ENCODE results near the gene SERPINB7. TPM values are rescaled to one million over a fixed set of nuclear protein-coding genes. Genes with fewer than 3 reads are reported as not detected.

Gene SERPINB7
- total RNA-seq, 1 experiment from 2014 or later: not detected

DNA sequence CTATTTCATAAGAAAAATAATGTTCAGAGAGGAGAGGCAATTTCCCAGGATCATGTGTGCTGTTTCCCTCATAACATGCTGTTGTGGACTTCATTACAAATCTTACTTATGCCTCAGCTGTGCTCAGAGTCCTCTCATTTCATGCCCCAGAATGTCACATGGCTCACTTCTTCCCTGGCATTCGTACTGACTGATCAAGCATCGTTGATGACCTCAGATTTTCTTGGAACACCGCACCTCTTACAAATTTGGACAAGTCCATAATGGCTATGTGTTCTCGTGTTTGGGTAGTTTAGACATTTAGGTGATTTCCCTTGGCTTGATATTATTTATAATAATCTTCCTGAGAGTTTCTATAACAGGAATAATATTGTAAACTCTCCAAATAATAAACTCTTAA, 32.9 kb downstream of the SERPINB7 start:
- no peak for DNase-seq
- no peak overlapping the region for H3K9ac ChIP-seq (ENCODE audit: extremely low read depth, insufficient read length, low read length)
- no peak overlapping the region for H3K4me2 ChIP-seq (ENCODE audit: insufficient read depth, insufficient read length, low read length)
- TF ChIP-seq CTCF (conservative IDR thresholded peaks at IDR 0.05): no peak
- no peak overlapping the region for H3K27ac ChIP-seq (ENCODE audit: insufficient read length, low read depth, low read length)
- H2BK15ac ChIP-seq (ENCODE audit: low read depth, low read length): no peak overlapping the region
- no peak overlapping the region for H2AFZ ChIP-seq (ENCODE audit: low read length)
- no peak overlapping the region for H3K4me3 Mint-ChIP-seq
- H3K36me3 Mint-ChIP-seq (ENCODE audit: insufficient read depth in 1 of 3, low read depth in 3 of 3): no peaks in the 10 kb centered on the region
- H4K5ac ChIP-seq (ENCODE audit: insufficient read length, low read depth, low read length): no peak overlapping the region
- no peak overlapping the region for H3K18ac ChIP-seq (ENCODE audit: insufficient read length, low read depth, low read length)
- H3K9me3 Mint-ChIP-seq: no peaks in the 10 kb centered on the region
- no peak overlapping the region for H4K91ac ChIP-seq (ENCODE audit: insufficient read length, low read depth, low read length)
- H3K27ac Mint-ChIP-seq: no peak overlapping the region
- H3T11ph ChIP-seq (ENCODE audit: low read length): no peak overlapping the region
- no peak overlapping the region for H2AK5ac ChIP-seq (ENCODE audit: insufficient read length, low read length)
- no CpG with 5 or more reads among the region's 4 CpGs for WGBS (ENCODE audit: extremely low coverage, insufficient read length, low lambda C conversion rate)
- H3K23me2 ChIP-seq (ENCODE audit: insufficient read length, low read depth, low read length, poor library complexity, severe bottlenecking): no peaks in the 10 kb centered on the region
- H3K14ac ChIP-seq (ENCODE audit: insufficient read depth, low read length): no peak overlapping the region
- no peak overlapping the region for H4K8ac ChIP-seq (replicated peaks; ENCODE audit: insufficient read length, low read depth, low read length)
- no peaks in the 10 kb centered on the region for H3K79me2 ChIP-seq (ENCODE audit: insufficient read depth, low read length)
- H2BK5ac ChIP-seq (ENCODE audit: insufficient read length, low read length): no peak overlapping the region
- H3K4me1 ChIP-seq (ENCODE audit: insufficient read depth, low read length): no peaks in the 10 kb centered on the region
- no peaks in the 10 kb centered on the region for H3K79me1 ChIP-seq (ENCODE audit: insufficient read depth, low read depth, low read length, poor library complexity, severe bottlenecking)
- H3K4ac ChIP-seq (ENCODE audit: low read depth, low read length): no peak overlapping the region
- H4K20me1 ChIP-seq (ENCODE audit: control insufficient read depth, insufficient read depth, insufficient read length): no peaks in the 10 kb centered on the region
- peaks cover 5% of the 10 kb centered on the region for H3K27me3 Mint-ChIP-seq (ENCODE audit: low read depth)
- no peaks in the 10 kb centered on the region for H3K9me3 ChIP-seq (ENCODE audit: control insufficient read depth, low read depth, low read length)
- H3K23ac ChIP-seq (ENCODE audit: insufficient read length, low read depth, low read length): no peak overlapping the region
- no peak overlapping the region for H2BK20ac ChIP-seq (ENCODE audit: low read depth, low read length, poor library complexity, severe bottlenecking)
- no peaks in the 10 kb centered on the region for H3K4me1 Mint-ChIP-seq
- no peak overlapping the region for H3K56ac ChIP-seq (ENCODE audit: insufficient read length, low read depth, low read length)
- H3K27me3 ChIP-seq (ENCODE audit: insufficient read depth, low read length): no peaks in the 10 kb centered on the region
- H2BK12ac ChIP-seq (ENCODE audit: insufficient read length, low read depth, low read length): no peak overlapping the region
- no peak overlapping the region for H2BK120ac ChIP-seq (ENCODE audit: low read depth, low read length, poor library complexity, severe bottlenecking)

All from H9 (cell line).